ENCODE results near the gene CTF1.

GRCh38 chr16:30903596-30903995 lies 7.2 kb downstream of the CTF1 start:
- no peak for TF ChIP-seq POLR2A (IDR thresholded peaks at IDR 0.05)
- TF ChIP-seq, protein P1, sequence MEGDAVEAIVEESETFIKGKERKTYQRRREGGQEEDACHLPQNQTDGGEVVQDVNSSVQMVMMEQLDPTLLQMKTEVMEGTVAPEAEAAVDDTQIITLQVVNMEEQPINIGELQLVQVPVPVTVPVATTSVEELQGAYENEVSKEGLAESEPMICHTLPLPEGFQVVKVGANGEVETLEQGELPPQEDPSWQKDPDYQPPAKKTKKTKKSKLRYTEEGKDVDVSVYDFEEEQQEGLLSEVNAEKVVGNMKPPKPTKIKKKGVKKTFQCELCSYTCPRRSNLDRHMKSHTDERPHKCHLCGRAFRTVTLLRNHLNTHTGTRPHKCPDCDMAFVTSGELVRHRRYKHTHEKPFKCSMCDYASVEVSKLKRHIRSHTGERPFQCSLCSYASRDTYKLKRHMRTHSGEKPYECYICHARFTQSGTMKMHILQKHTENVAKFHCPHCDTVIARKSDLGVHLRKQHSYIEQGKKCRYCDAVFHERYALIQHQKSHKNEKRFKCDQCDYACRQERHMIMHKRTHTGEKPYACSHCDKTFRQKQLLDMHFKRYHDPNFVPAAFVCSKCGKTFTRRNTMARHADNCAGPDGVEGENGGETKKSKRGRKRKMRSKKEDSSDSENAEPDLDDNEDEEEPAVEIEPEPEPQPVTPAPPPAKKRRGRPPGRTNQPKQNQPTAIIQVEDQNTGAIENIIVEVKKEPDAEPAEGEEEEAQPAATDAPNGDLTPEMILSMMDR (IDR thresholded peaks at IDR 0.05), result no peak

Measured in adrenal gland (tissue), 5 donors.